Measurements from ENCODE around the gene COQ9. TPM values are rescaled to one million over a fixed set of nuclear protein-coding genes. Genes with fewer than 3 reads are reported as not detected.

The COQ9 gene, protein sequence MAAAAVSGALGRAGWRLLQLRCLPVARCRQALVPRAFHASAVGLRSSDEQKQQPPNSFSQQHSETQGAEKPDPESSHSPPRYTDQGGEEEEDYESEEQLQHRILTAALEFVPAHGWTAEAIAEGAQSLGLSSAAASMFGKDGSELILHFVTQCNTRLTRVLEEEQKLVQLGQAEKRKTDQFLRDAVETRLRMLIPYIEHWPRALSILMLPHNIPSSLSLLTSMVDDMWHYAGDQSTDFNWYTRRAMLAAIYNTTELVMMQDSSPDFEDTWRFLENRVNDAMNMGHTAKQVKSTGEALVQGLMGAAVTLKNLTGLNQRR
- 10 to 100 TPM; 63.3 to 67.3 TPM for total RNA-seq

DNA sequence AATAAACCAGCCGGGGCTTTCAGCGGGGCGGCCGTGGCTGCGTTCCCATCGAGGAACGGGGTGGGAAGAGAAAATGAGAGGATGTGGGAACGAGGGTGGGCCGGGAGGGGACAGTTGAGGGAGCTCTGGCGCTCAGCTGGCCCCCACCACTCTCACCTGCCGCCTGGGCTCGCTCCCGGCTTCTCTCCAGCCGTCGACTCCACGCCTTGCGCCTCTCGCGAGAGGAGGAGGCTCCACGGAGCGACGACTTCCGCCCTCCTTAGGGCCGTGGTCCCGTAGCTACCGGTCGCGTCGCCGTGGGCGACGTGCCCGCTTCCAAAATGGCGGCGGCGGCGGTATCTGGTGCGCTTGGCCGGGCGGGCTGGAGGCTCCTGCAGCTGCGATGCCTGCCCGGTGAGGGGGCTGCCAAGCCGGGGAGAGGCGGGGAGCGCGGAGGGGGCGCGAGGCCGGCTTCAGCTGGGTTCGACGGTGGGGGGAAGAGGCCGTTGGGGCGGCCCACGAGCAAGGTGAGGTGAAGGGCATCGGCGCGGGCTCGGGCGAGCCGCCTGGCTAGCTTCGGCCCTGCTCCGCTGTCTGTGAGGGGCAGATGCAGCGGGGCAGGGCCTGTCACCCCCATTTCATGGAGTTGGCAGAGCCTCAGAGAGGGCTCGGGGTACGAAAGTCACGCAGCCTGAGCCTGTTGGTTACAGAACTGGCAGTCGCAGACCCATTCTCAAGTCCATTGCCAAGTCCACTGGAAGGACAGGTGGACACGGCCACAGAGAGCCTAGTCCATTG lies at the start of gene COQ9, which contains the start of gene CIAPIN1:
Gene COQ9 (plus strand): TSS at position 294 of the 777 bp plus-strand sequence. CDS start 27 bp downstream, at position 321.
Gene CIAPIN1 (minus strand): TSS at position 200 of the 777 bp plus-strand sequence. CDS start 6,457 bp downstream, outside the sequence.

DNA sequence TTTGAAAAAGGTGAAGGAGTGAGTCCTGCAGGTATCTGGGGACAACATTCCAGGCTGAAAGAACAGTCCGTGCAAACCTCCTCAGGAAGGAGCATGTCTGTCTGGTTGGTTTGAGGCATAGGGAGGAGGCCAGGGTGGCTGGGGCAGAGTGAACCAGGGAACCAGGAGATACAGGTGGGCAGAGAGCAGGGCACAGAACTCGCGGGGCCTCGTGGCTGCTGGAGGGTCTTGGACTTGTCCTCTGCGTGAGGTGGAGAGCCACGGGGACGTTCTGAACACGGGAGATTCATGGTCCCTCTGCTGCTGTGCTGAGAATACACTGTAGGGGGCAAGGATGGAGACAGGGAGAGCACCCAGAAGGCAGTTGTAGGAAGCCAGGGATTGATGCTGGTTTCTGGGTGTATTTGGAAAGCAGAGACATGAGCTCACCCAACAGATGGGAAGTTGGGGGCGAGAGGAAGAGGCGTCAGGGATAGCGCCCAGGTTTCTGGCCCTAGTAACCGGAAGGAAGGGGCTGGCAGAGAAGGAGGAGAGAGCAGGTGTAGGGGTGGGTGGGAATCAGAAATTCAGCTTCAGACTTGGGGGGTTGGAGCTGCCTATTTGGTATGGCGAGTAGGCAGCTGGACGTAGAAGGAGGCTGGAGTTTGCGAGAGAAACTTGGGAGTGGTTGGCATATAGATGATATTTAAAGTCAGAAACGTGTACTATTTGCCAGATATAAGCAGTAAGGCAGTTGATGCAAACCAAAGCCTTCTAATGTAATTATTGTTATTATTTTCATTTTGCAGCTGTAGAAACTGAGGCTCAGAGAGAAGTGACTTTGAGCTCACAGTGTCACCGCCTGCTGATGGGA lies 43.1 kb upstream of the COQ9 start, which contains the start of gene CCL17:
Gene CCL17 (plus strand): TSS at position 803 of the 853 bp plus-strand sequence. CDS start 9,166 bp downstream, outside the sequence.

DNA sequence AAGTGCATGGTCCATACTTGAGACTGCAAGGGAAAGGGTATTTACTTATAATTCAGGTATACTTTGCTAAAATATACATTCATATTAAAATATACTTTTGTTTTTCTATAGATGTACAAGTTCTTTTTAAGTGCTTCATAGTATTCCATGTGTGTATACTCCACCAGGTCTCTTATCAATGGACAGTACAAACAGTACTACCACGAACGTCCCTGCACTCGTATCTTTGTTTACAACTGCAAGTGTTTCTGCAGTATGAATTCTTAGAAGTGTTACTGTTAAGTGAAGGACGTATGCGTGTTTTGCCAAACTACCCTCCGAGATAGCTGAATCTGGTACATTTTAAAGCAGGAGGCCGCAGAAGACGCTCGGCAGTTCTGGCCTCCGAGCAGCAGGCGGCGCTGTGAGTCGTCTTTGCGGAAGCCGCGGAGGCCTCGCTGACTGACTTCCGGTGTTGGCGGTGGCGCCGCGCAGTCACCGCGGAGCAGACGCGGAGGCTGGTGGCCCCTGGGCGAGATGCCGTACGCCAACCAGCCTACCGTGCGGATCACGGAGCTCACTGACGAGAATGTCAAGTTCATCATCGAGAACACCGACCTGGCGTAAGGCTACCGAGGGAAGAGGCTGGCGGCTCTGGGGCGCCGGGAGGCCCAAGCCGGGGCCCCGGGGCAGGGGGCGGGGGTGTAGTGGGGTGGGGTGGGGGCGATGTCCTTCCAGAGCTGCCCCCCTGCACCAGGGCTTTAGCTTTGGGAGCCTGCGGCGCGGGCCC lies 15.1 kb downstream of the COQ9 start, which contains the start of gene POLR2C:
Gene POLR2C (plus strand): TSS at position 471 of the 769 bp plus-strand sequence. CDS start 46 bp downstream, at position 517.

DNA sequence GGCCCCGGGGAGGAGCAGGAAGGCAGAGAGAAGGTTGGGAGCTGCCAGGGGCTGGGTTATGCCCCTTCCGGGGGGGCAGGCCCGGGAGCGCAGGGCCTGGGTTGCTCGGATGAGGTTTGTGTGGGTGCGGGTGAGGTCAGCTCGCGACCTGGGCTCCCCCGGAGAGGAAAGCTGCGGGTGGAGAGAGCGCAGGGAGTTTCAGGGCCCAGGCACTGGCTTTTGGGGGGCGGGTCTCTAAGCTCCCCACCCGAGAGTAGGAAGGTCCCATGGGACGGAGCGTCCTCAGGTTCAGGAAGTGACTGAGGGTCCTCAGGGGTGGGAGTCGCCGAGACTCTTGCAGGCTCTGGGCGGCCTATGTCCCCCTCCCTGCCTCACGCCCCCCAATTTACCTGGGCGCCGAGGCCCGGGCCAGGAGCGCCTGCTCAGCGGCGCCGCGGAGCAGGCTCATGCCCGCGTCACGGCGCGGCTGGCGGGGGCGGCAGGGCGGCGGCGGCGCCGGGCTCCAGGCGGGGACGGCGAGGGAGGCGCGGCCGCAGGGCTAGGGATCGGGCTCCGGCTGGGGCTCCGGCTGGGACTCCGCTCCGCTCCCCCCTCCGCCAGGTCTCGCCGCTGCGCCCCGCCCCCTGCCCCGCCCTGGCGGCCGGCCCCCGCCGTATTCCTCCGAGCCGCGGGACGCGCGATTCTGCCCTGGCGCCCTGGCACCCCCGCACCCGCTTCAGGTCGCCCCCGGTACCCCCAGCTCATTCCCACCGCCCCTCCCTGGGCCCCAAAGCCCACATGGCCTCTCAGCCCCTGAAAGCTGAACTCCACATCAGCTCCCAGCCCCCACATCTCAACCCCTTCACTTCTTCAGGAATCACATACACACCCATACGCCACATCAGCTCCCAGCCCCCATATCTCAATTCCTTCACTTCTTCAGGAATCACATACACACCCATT lies 38.9 kb downstream of the COQ9 start, which contains the start of gene DOK4:
Gene DOK4 (minus strand): TSS at position 578 of the 942 bp plus-strand sequence. CDS start 6,986 bp downstream, outside the sequence.

Other genes with a start within 250 kb of the COQ9 start
- gene ARL2BP, start 202.2 kb upstream of the COQ9 start, total RNA-seq: 10 to 100 TPM; 67.4 to 69.3 TPM
- gene PLLP, start 162.8 kb upstream of the COQ9 start, total RNA-seq: under 1 TPM; 0.69 to 1.00 TPM
- gene CCL22, start 88.7 kb upstream of the COQ9 start, total RNA-seq: not detected
- gene CX3CL1, start 75.0 kb upstream of the COQ9 start, total RNA-seq: 1 to 10 TPM; 1.0 to 3.3 TPM
- under 1 TPM in 1 of 2 donors, not detected in 1; 0.33 TPM for gene CCL17, start 42.7 kb upstream of the COQ9 start, total RNA-seq
- gene CIAPIN1, start 94 bp upstream of the COQ9 start, total RNA-seq: 100 to 1,000 TPM in 1 of 2 donors, 10 to 100 TPM in 1; 95.0 to 103 TPM
- gene POLR2C, start 15.2 kb downstream of the COQ9 start, total RNA-seq: 100 to 1,000 TPM; 102 to 146 TPM
- gene DOK4, start 39.0 kb downstream of the COQ9 start, total RNA-seq: 1 to 10 TPM; 5.0 to 6.2 TPM
- gene CCDC102A, start 89.1 kb downstream of the COQ9 start, total RNA-seq: 1 to 10 TPM; 2.3 to 4.8 TPM
- under 1 TPM; under 0.01 to 0.33 TPM for gene ADGRG5, start 95.2 kb downstream of the COQ9 start, total RNA-seq
- 100 to 1,000 TPM; 103 to 142 TPM for gene ADGRG1, start 181.2 kb downstream of the COQ9 start, total RNA-seq
- under 1 TPM in 1 of 2 donors, not detected in 1; under 0.01 TPM for gene ADGRG3, start 220.8 kb downstream of the COQ9 start, total RNA-seq
- gene DRC7, start 247.3 kb downstream of the COQ9 start, total RNA-seq: not detected

Measured in melanocyte of skin (primary cell).